ENCODE measurements around the gene CHST8. TPM values are rescaled to one million over a fixed set of nuclear protein-coding genes. Genes with fewer than 3 reads are reported as not detected.
A peak's percentile ranks its signal among the peaks of the same experiment; 100 is the strongest.

The CHST8 gene
- total RNA-seq, 1 donor from 2014 or later: 0.96 TPM

- H3K4me3 Mint-ChIP-seq: peak overlapping the region; percentile 57
- peaks cover 19% of the 10 kb centered on the region for H3K4me1 Mint-ChIP-seq
- no peak for DNase-seq (ENCODE audit: low read depth, low spot score)
- peaks cover 6% of the 10 kb centered on the region for H3K27me3 Mint-ChIP-seq (ENCODE audit: low read depth)
- H3K36me3 Mint-ChIP-seq (ENCODE audit: low read depth): peaks cover 10% of the 10 kb centered on the region
- TF ChIP-seq CTCF (conservative IDR thresholded peaks at IDR 0.05): no peak
- H3K27ac Mint-ChIP-seq (ENCODE audit: unreplicated experiment): no peak overlapping the region
- H3K9me3 Mint-ChIP-seq: no peaks in the 10 kb centered on the region
Measured at GRCh38 chr19:33801411-33801810, 179.7 kb downstream of the CHST8 start.

- TF ChIP-seq CTCF (conservative IDR thresholded peaks at IDR 0.05): no peak
- Mint-ChIP-seq H3K4me3 (no peak overlapping the region), H3K36me3 (ENCODE audit: low read depth) (peaks cover 10% of the 10 kb centered on the region), H3K9me3 (no peaks in the 10 kb centered on the region), H3K4me1 (peaks cover 19% of the 10 kb centered on the region), H3K27ac (ENCODE audit: unreplicated experiment) (no peak overlapping the region), H3K27me3 (ENCODE audit: low read depth) (peaks cover 6% of the 10 kb centered on the region)
- no peak for DNase-seq (ENCODE audit: low read depth, low spot score)
Measured at GRCh38 chr19:33802001-33802400, 180.2 kb downstream of the CHST8 start.

- DNase-seq (ENCODE audit: low read depth, low spot score): no peak
- Mint-ChIP-seq H3K27me3 (ENCODE audit: low read depth) (peaks cover 6% of the 10 kb centered on the region), H3K4me1 (peaks cover 19% of the 10 kb centered on the region), H3K4me3 (no peak overlapping the region), H3K27ac (ENCODE audit: unreplicated experiment) (peak overlapping the region; percentile 12), H3K36me3 (ENCODE audit: low read depth) (peaks cover 10% of the 10 kb centered on the region), H3K9me3 (no peaks in the 10 kb centered on the region)
- TF ChIP-seq CTCF (conservative IDR thresholded peaks at IDR 0.05): no peak
Measured at GRCh38 chr19:33802801-33803200, 181.0 kb downstream of the CHST8 start.

GRCh38 chr19:33803383-33803782 lies 181.6 kb downstream of the CHST8 start:
- no peak overlapping the region for H3K4me3 Mint-ChIP-seq
- peaks cover 6% of the 10 kb centered on the region for H3K27me3 Mint-ChIP-seq (ENCODE audit: low read depth)
- H3K4me1 Mint-ChIP-seq: peaks cover 18% of the 10 kb centered on the region
- no peaks in the 10 kb centered on the region for H3K9me3 Mint-ChIP-seq
- DNase-seq (ENCODE audit: low read depth, low spot score): no peak
- TF ChIP-seq CTCF (conservative IDR thresholded peaks at IDR 0.05): no peak
- H3K36me3 Mint-ChIP-seq (ENCODE audit: low read depth): peaks cover 14% of the 10 kb centered on the region
- H3K27ac Mint-ChIP-seq (ENCODE audit: unreplicated experiment): no peak overlapping the region

- TF ChIP-seq CTCF (conservative IDR thresholded peaks at IDR 0.05): no peak
- H3K9me3 Mint-ChIP-seq: no peaks in the 10 kb centered on the region
- no peak for DNase-seq (ENCODE audit: low read depth, low spot score)
- H3K27me3 Mint-ChIP-seq (ENCODE audit: low read depth): no peaks in the 10 kb centered on the region
- peaks cover 14% of the 10 kb centered on the region for H3K36me3 Mint-ChIP-seq (ENCODE audit: low read depth)
- H3K27ac Mint-ChIP-seq (ENCODE audit: unreplicated experiment): no peak overlapping the region
- peaks cover 10% of the 10 kb centered on the region for H3K4me1 Mint-ChIP-seq
- no peak overlapping the region for H3K4me3 Mint-ChIP-seq
Measured at GRCh38 chr19:33804021-33804799, 182.5 kb downstream of the CHST8 start.

Data from neural crest cell (in vitro differentiated cells).